Measurements from ENCODE around the gene SORL1. TPM values are rescaled to one million over a fixed set of nuclear protein-coding genes. Genes with fewer than 3 reads are reported as not detected.

The SORL1 gene
- total RNA-seq, 2 experiments from 2014 or later, result 66.8 to 67.2 TPM

GRCh38 chr11:121458551-121458950 lies 6.4 kb downstream of the SORL1 start:
- Mint-ChIP-seq H3K36me3 (ENCODE audit: low read depth) (peaks cover 2% of the 10 kb centered on the region), H3K27ac (peak overlapping the region; percentile 86), H3K27me3 (ENCODE audit: low read depth) (no peaks in the 10 kb centered on the region), H3K4me3 (no peak overlapping the region), H3K9me3 (no peaks in the 10 kb centered on the region), H3K4me1 (ENCODE audit: low read depth) (peaks cover 100% of the 10 kb centered on the region)
- DNase-seq, result no peak
- CTCF ChIA-PET, result no interaction called here
- intact Hi-C loops (cut with micrococcal nuclease), result no loop called here

GRCh38 chr11:121459413-121460017 lies 7.4 kb downstream of the SORL1 start:
- intact Hi-C loops (cut with micrococcal nuclease), result loop anchor here (5.0 to 10.0 kb wide), 6 partner anchors 1215 to 1603 kb away; partner anchors contain the start of genes HSPA8 and POU2F3
- Mint-ChIP-seq H3K9me3 (no peaks in the 10 kb centered on the region), H3K36me3 (ENCODE audit: low read depth) (peaks cover 2% of the 10 kb centered on the region), H3K4me3 (peak overlapping the region; percentile 30), H3K4me1 (ENCODE audit: low read depth) (peaks cover 99% of the 10 kb centered on the region), H3K27ac (peak overlapping the region; percentile 86), H3K27me3 (ENCODE audit: low read depth) (no peaks in the 10 kb centered on the region)
- DNase-seq, result no peak
- CTCF ChIA-PET, result interaction anchor here (0.7 to 1.1 kb wide), 3 partner anchors 9 to 28 kb away, joined by 3 read pairs; no protein-coding TSS in a partner anchor

GRCh38 chr11:121460941-121461514 lies 8.9 kb downstream of the SORL1 start:
- Mint-ChIP-seq H3K9me3 (no peaks in the 10 kb centered on the region), H3K4me3 (no peak overlapping the region), H3K4me1 (ENCODE audit: low read depth) (peaks cover 99% of the 10 kb centered on the region), H3K27me3 (ENCODE audit: low read depth) (no peaks in the 10 kb centered on the region), H3K36me3 (ENCODE audit: low read depth) (peaks cover 2% of the 10 kb centered on the region), H3K27ac (peak overlapping the region; percentile 96)
- DNase-seq, result no peak
- intact Hi-C loops (cut with micrococcal nuclease), result loop anchor here (5.0 to 10.0 kb wide), 6 partner anchors 1216 to 1601 kb away; partner anchors contain the start of genes HSPA8 and POU2F3
- CTCF ChIA-PET, result interaction anchor here (0.6 to 1.1 kb wide), 3 partner anchors 22 to 128 kb away, joined by 3 read pairs; no protein-coding TSS in a partner anchor

GRCh38 chr11:121461843-121462242 lies 9.7 kb downstream of the SORL1 start:
- DNase-seq, result no peak
- H3K4me3 Mint-ChIP-seq, result peak overlapping the region; percentile 23
- H3K36me3 Mint-ChIP-seq (ENCODE audit: low read depth), result peaks cover 2% of the 10 kb centered on the region
- no peaks in the 10 kb centered on the region for H3K9me3 Mint-ChIP-seq
- intact Hi-C loops (cut with micrococcal nuclease), result loop anchor here (5.0 to 10.0 kb wide), 6 partner anchors 1215 to 1600 kb away; partner anchors contain the start of genes HSPA8 and POU2F3
- peaks cover 97% of the 10 kb centered on the region for H3K4me1 Mint-ChIP-seq (ENCODE audit: low read depth)
- no peaks in the 10 kb centered on the region for H3K27me3 Mint-ChIP-seq (ENCODE audit: low read depth)
- H3K27ac Mint-ChIP-seq, result peak overlapping the region; percentile 96
- CTCF ChIA-PET, result interaction anchor here (0.7 kb wide), 1 partner anchor 21 kb away, joined by 3 read pairs; no protein-coding TSS in a partner anchor

- CTCF ChIA-PET, result interaction anchor here (0.9 to 7.0 kb wide), 6 partner anchors 9 to 128 kb away, joined by 3 to 46 read pairs (median 4); partner anchors contain the start of genes SORL1 and SORL1-AS1
- intact Hi-C loops (cut with micrococcal nuclease), result loop anchor here (1.0 to 10.0 kb wide), 17 partner anchors 12 to 1598 kb away; partner anchors contain the start of genes HSPA8, POU2F3, SC5D and SORL1
- H3K9me3 Mint-ChIP-seq, result no peaks in the 10 kb centered on the region
- no peaks in the 10 kb centered on the region for H3K27me3 Mint-ChIP-seq (ENCODE audit: low read depth)
- H3K4me3 Mint-ChIP-seq, result peak overlapping the region; percentile 65
- H3K27ac Mint-ChIP-seq, result peak overlapping the region; percentile 96
- no peak for DNase-seq
- H3K36me3 Mint-ChIP-seq (ENCODE audit: low read depth), result peaks cover 1% of the 10 kb centered on the region
- peaks cover 96% of the 10 kb centered on the region for H3K4me1 Mint-ChIP-seq (ENCODE audit: low read depth)
Measured at GRCh38 chr11:121463689-121464335, 11.7 kb downstream of the SORL1 start.

- Mint-ChIP-seq H3K4me3 (peak overlapping the region; percentile 65), H3K27ac (peak overlapping the region; percentile 96), H3K27me3 (ENCODE audit: low read depth) (no peaks in the 10 kb centered on the region), H3K4me1 (ENCODE audit: low read depth) (peaks cover 96% of the 10 kb centered on the region), H3K9me3 (no peaks in the 10 kb centered on the region), H3K36me3 (ENCODE audit: low read depth) (peaks cover under 1% of the 10 kb centered on the region)
- intact Hi-C loops (cut with micrococcal nuclease), result loop anchor here (1.0 to 10.0 kb wide), 17 partner anchors 12 to 1598 kb away; partner anchors contain the start of genes HSPA8, POU2F3, SC5D and SORL1
- CTCF ChIA-PET, result interaction anchor here (0.5 to 7.0 kb wide), 9 partner anchors 8 to 128 kb away, joined by 3 to 46 read pairs (median 4); partner anchors contain the start of genes SORL1 and SORL1-AS1
- DNase-seq, result peak; percentile 94
Measured at GRCh38 chr11:121464352-121464946, 12.3 kb downstream of the SORL1 start.

- H3K4me1 Mint-ChIP-seq (ENCODE audit: low read depth), result peaks cover 94% of the 10 kb centered on the region
- H3K27me3 Mint-ChIP-seq (ENCODE audit: low read depth), result no peaks in the 10 kb centered on the region
- H3K27ac Mint-ChIP-seq, result peak overlapping the region; percentile 96
- CTCF ChIA-PET, result interaction anchor here (1.0 to 7.0 kb wide), 6 partner anchors 9 to 116 kb away, joined by 3 to 46 read pairs (median 5); partner anchors contain the start of genes SORL1 and SORL1-AS1
- no peak for DNase-seq
- peak overlapping the region; percentile 52 for H3K4me3 Mint-ChIP-seq
- H3K9me3 Mint-ChIP-seq, result no peaks in the 10 kb centered on the region
- intact Hi-C loops (cut with micrococcal nuclease), result loop anchor here (2.0 to 10.0 kb wide), 3 partner anchors 55 to 1389 kb away; partner anchors contain the start of gene POU2F3
- H3K36me3 Mint-ChIP-seq (ENCODE audit: low read depth), result peaks cover 8% of the 10 kb centered on the region
Measured at GRCh38 chr11:121465709-121466062, 13.6 kb downstream of the SORL1 start.

GRCh38 chr11:121466063-121466794 lies 14.1 kb downstream of the SORL1 start:
- intact Hi-C loops (cut with micrococcal nuclease), result loop anchor here (10.0 kb wide), 2 partner anchors 1221 to 1389 kb away; partner anchors contain the start of gene POU2F3
- H3K4me1 Mint-ChIP-seq (ENCODE audit: low read depth), result peaks cover 93% of the 10 kb centered on the region
- H3K36me3 Mint-ChIP-seq (ENCODE audit: low read depth), result peaks cover 11% of the 10 kb centered on the region
- peak overlapping the region; percentile 96 for H3K27ac Mint-ChIP-seq
- no peaks in the 10 kb centered on the region for H3K9me3 Mint-ChIP-seq
- H3K4me3 Mint-ChIP-seq, result peak overlapping the region; percentile 52
- H3K27me3 Mint-ChIP-seq (ENCODE audit: low read depth), result no peaks in the 10 kb centered on the region
- CTCF ChIA-PET, result interaction anchor here (0.6 to 7.0 kb wide), 7 partner anchors 9 to 116 kb away, joined by 3 to 46 read pairs (median 6); partner anchors contain the start of genes SORL1 and SORL1-AS1
- peak; percentile 76 for DNase-seq

- Mint-ChIP-seq H3K27ac (peak overlapping the region; percentile 96), H3K36me3 (ENCODE audit: low read depth) (peaks cover 16% of the 10 kb centered on the region), H3K27me3 (ENCODE audit: low read depth) (no peaks in the 10 kb centered on the region), H3K4me1 (ENCODE audit: low read depth) (peaks cover 92% of the 10 kb centered on the region), H3K9me3 (no peaks in the 10 kb centered on the region), H3K4me3 (peak overlapping the region; percentile 59)
- intact Hi-C loops (cut with micrococcal nuclease), result loop anchor here (10.0 kb wide), 2 partner anchors 1223 to 1387 kb away; partner anchors contain the start of gene POU2F3
- CTCF ChIA-PET, result interaction anchor here (0.5 to 7.0 kb wide), 6 partner anchors 14 to 147 kb away, joined by 3 to 46 read pairs (median 4); partner anchors contain the start of genes SORL1 and SORL1-AS1
- DNase-seq, result no peak
Measured at GRCh38 chr11:121467471-121467870, 15.4 kb downstream of the SORL1 start.

GRCh38 chr11:121467965-121468364 lies 15.9 kb downstream of the SORL1 start:
- DNase-seq, result peak; percentile 89
- no peaks in the 10 kb centered on the region for H3K9me3 Mint-ChIP-seq
- peaks cover 16% of the 10 kb centered on the region for H3K36me3 Mint-ChIP-seq (ENCODE audit: low read depth)

More at GRCh38 chr11:121467965-121468364, 15.9 kb downstream of the SORL1 start:
- CTCF ChIA-PET, result interaction anchor here (0.8 to 7.0 kb wide), 6 partner anchors 13 to 148 kb away, joined by 3 to 46 read pairs (median 6); partner anchors contain the start of genes SORL1 and SORL1-AS1
- peak overlapping the region; percentile 59 for H3K4me3 Mint-ChIP-seq
- peaks cover 92% of the 10 kb centered on the region for H3K4me1 Mint-ChIP-seq (ENCODE audit: low read depth)
- no peaks in the 10 kb centered on the region for H3K27me3 Mint-ChIP-seq (ENCODE audit: low read depth)
- intact Hi-C loops (cut with micrococcal nuclease), result loop anchor here (10.0 kb wide), 2 partner anchors 1223 to 1387 kb away; partner anchors contain the start of gene POU2F3
- peak overlapping the region; percentile 96 for H3K27ac Mint-ChIP-seq
